HG03521 (cell line): ENCODE data around the gene OBSL1.

Experiments used
- ATAC-seq: cut with Tn5 transposase; IDR thresholded peaks from one replicate; pipeline ENCODE4 v1.9.1; 2021; ENCODE audit warnings: mild to moderate bottlenecking, moderate library complexity; ENCODE audit not compliant: unreplicated experiment

OBSL1 gene

DNA sequence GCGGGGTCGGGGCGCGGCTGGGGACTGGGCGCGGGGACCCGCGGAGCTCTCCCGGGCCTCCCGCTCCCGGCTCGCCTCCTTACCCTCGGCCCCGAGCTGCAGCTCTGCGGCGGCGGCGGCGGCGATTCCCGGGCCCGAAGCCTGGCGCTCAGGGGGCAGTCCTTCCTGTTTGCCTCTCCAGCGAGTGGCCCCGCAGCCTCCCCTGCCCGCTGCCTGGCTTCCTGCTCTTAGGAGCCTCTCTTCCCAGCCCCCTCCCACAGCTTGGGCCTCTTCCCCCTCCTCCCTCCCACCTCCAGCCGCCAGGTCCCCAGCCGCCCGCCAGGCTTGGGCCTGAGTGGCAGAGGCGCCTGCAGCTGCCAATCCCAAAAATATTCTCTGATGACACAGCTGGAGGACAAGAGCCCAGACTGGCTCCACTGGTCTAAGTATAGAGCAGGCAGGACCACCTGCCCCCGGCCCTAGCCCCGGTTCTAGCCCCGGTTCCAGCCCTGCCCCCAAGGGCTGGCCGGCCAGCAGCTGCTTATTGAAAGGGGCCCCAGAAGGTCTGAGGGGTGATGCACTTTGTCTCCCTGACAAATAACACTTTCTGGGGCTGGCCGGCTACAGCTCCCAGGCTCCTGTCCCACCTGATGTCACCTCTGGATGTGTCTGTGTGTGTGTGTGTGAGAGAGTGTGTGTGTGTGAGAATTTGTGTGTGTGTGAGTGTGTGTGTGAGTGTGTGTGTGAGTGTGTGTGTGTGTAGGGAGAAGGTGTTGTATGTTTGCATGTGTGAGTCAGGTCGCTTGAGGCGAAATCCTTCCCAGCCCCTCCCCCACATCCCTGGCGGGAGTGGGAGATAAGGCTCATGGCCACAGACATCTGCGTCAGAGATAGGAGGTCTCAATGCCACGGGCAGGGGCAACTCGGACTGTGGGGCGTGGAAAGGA is at the start of gene OBSL1:
TSS of gene OBSL1 (minus strand) at position 229 of the 926 bp plus-strand sequence. CDS start 307 bp downstream, outside the sequence.
- no peak for ATAC-seq

DNA sequence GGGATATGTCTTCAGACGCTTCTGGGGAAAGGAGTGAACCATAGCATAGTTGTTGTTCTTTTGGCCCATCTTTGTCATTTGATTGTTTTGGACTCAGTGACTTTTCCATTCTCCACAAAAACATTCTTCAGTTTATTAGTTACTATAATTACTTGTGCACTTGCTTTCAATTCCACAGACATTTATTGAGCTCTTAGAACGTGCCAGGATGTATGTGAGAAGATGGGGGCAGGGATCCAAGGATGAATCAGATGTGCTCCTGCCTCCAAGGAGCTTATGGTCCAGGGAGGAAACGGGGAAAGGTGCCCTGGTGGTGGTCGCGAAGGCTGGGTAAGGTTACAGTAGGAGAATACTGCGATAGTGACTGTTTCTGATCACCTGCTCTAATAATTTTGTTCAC is 49.2 kb upstream of the OBSL1 start:
- no peak for ATAC-seq

DNA sequence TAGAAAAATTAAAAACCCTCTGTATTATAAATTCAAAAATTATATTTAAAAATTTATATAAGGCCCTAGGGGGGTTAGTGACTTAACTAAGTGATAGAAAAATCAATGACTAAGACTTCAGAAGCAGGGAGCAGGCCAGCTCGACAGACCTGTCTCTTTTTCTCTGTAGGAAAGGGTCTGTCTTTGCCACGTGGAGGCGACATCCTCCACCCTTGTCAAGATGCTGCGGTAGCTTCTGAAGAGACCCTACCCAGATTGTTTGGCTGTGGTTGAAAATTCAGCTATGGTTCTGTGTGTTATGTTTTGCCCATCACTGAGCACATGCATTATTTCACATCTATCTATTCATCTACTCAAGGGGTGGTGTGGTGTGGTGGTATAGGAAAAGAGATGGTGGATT is 47.9 kb upstream of the OBSL1 start:
- ATAC-seq = no peak

DNA sequence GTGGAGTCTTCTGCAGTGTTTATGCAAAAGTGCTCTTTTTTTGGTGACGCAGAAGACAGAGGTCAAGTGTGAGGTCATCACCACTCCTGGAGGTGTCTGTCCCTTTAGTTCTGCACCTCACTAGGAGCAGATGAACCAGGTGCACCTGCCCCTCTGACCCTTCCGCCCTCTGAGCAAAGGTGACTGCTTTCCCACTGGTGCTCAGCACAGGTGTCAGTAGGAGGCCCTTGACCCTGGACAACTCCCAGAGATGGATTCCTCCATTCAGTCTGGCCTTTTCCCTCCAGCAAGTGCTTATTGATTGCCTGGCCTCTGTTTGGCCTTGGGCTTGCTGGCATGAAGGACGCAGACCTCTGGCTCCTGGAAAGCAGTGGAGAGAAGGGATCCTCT is 47.4 kb upstream of the OBSL1 start:
- no peak for ATAC-seq

DNA sequence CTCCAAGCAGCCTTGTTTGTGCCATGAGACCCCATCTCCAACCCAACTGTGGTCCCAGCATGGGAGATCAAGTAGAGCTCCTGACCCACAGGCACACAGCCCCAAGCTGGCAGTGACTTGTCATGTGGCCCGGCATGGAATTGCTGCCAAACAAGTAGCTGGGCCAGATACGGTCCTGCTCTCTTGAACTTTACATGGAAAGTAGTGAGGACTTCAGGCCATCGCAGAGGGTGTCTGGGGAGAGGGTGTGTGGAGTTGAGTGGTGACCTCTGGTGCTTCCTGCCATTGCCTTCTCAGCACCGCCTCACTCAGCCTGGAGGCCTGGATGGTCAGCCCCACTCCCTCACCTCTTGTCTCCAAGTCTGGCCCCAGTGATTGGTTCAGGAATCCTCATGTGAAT is 45.2 kb upstream of the OBSL1 start:
- ATAC-seq = no peak

DNA sequence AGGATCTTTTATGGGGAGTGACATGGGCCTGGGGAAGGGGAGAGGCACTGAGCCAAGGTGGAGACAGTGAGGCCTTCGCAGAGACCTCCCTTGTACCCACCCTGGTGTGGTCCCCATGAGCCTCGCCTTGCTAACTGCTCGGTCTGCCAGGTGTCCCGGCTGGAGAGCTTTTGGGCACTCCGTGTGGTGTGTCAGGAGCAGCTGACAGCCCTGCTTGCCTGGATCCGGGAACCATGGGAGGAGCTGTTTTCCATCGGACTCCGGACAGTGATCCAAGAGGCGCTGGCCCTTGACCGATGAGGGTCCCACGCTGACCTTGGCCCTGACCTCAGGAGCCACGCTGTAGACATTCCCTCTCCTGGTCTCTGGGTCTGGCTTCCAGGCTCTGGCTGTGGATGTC is 44.6 kb upstream of the OBSL1 start:
- no peak for ATAC-seq

DNA sequence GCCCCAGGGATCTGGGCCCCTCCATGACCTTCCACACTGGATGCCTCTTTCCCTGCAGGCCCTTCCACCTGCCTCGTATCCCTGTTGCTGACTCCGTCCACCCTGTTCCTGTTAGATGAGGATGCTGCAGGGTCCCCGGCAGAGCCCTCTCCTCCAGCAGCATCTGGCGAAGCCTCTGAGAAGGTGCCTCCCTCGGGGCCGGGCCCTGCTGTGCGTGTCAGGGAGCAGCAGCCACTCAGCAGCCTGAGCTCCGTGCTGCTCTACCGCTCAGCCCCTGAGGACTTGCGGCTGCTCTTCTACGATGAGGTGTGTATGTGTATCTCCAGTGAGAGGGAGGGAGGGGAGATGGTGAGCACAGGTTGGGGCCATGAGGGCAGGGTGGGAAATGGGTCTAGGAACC is 43.7 kb upstream of the OBSL1 start:
- ATAC-seq = no peak

DNA sequence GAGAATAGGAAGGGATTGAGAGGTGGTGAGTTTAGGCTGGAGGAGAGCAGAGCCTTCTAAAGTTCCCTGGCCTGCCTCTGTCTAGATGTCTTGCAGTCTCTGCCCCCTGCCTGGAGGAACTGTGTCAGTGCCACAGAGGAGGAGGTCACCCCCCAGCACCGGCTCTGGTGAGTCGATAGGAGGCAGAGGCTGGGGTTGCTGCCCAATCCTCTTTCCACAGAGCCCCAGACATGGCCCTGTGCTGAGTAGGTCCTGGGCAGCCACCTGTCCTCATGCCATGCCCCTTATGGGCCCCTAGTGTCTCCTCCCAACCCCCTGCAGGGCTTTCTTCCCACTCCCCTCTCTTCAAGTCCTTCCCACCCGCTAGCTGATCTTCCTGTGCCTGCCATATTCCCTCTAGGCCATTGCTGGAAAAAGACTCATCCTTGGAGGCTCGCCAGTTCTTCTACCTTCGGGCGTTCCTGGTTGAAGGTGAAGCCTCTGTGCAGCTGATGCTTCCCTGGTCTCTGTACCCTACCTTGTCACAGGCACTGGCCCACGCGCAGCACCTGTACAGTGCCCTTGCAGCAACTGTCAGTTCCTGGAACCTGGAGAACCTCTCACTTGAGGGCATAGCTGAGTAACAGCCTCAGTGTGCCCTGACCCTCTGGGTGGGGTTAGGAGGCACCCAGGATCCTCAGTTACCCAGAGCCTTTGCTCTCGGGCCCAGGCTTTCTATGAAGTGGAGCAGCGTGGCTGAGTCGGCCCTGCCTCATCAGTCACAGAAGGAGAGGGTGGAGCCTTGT is 42.9 kb upstream of the OBSL1 start:
- ATAC-seq = no peak

DNA sequence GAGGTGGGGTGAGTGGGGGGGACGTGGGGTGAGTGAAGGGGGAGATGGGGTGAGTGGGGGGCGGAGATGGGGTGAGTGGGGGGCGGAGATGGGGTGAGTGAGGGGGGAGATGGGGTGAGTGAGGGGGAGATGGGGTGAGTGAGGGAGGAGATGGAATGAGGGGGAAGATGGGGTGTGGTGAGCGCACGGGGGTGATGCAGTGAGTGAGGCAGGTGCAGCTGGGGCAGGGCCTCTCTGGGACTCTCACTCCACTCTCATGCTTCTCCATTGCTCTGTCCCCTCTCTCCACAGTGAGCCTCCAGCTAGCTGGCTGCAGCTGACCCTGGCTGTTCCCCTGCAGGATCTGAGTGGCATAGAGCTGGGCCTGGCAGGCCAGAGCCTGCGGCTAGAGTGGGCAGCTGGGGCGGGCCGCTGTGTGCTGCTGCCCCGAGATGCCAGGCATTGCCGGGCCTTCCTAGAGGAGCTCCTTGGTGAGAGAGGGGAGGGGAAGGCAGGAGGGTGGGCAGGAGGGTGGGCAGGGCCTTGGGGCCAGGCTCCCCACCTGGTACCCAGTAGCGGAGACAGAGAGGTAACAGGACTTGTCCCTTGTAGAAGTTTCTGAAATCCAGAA is 42.2 kb upstream of the OBSL1 start:
- no peak for ATAC-seq

DNA sequence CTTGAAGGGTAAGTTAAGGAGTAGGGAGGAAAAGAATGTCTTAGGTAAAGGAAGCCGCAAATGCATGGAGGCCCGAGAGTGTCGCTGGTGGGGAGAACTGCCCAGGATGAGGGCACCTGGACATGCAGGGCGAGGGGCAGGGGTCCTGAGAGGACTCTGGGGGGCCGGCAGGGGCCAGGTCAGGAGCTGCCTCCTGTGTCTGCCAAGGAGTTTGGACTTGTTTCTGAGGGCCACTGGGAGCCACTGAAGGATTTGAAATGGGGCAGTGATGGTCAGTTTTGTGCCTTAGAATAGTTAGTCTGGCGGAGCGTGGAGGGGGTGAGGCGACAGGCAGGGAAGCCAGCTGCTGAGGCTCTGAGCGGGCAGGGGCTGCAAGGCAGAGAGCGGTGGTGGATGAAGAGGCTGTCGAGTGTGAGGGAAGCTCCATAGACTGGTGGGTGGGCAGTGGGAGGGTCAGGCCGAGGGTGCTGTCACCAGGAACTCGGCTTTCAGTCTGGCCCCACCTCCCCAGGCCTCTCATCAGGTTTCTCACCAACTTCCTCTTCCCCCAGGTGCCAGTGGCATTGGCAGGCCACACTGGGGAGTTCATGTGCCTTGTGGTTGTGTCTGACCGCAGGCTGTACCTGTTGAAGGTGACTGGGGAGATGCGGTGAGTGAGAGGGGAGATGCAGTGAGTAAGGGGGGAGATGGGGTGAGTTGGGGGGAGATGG is 41.4 kb upstream of the OBSL1 start:
- ATAC-seq = no peak

DNA sequence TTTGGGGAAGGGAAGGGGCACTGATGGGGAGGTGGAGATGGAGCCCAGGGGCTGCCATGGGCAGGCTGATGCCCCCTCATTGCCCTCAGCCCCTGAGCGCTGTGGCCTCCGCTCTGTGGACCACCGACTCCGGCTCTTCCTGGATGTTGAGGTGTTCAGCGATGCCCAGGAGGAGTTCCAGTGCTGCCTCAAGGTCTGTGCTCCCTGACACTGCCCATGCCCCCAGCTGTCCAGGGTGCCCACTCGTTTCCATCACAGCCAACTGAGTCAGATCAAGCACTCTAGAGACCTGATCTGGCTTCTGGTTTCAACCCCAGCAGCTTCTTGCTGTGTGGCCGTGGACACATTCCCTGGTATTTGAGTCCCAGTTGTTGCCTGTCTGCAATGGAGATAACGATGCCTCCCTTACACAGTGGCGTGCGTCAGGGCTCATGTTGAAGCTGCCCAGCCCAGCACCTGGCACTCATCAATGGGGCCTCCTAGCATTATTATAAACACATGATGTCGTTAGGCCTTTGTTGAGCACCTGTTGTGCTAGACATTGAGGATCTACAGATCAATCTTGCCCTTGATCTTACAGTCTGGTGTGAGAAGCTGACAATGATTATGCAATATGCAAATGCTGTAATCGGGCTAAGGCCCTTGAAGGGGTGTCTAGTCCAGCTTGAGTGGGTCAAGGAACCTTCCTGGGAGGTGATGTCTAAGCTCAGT is 40.7 kb upstream of the OBSL1 start:
- no peak for ATAC-seq

DNA sequence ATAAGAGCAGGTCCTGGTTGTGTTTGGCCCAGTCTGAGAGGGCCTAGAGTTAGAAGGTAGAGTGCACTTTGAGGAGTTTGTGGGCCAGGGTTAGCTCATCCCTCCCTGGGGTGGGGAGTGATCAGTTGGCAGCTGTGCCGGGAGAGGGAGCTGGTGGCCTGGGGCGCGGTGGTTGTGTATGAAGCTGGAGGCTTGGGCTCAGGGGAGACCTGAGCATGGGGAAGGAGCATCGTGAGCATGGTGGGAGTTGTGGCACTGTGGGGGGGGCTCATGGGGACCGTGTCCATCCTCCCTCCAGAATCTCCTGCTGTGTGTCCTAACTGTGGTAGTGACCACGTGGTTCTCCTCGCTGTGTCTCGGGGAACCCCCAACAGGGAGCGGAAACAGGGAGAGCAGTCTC is 40.0 kb upstream of the OBSL1 start:
- no peak for ATAC-seq

DNA sequence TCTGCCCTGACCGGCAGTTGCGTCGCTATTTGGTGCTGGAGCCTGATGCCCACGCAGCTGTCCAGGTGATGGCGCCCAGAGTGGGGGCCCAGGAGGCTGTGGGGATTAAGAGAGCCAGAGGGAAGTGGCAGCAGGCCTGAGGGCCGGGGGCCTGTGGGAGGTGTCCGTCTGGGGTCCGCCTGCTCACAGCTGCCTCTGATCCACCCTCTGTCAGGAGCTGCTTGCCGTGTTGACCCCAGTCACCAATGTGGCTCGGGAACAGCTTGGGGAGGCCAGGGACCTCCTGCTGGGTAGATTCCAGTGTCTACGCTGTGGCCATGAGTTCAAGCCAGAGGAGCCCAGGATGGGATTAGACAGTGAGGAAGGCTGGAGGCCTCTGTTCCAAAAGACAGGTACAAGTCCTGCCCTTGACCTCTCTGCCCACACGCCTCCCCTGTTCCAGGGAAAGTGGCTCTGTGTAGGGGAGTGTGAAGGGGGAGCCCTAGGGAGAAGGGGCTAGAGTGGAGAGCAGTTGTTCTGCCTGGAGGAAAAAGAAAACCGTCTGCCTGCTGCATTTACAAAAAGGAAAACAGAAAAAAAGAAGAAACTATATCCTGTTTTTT is 37.9 kb upstream of the OBSL1 start:
- no peak for ATAC-seq

DNA sequence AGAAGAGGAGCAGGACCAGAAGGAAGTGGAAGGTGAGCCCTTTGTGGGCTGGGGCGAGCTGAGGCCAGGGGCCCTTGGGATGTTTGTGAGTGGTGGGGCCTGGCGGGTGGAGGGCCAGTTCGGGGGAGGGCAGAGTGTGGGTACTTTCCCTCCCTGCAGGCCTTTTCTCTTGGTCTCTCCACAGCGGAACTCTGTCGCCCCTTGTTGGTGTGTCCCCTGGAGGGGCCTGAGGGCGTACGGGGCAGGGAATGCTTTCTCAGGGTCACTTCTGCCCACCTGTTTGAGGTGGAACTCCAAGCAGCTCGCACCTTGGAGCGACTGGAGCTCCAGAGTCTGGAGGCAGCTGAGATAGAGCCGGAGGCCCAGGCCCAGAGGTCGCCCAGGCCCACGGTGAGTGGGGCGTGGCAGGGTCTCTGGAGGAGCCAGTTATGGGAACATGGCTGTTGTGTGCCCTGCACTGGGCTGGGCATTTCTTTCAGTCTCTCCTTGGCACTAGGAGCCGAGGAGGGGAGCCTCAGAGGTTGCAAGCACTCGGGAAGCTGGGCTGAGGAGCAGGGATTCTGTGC is 37.1 kb upstream of the OBSL1 start:
- ATAC-seq = no peak

DNA sequence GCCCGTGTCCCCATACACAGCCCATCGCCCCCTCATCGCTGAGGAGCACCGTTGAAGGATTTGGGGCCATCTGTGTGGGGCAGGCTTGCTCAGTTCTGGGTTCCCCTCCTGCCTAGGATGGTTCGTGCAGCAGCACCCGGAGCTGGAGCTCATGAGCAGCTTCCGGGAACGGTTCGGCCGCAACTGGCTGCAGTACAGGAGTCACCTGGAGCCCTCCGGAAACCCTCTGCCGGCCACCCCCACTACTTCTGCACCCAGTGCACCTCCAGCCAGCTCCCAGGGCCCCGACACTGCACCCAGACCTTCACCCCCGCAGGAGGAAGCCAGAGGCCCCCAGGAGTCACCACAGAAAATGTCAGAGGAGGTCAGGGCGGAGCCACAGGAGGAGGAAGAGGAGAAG is 36.6 kb upstream of the OBSL1 start:
- ATAC-seq = no peak

DNA sequence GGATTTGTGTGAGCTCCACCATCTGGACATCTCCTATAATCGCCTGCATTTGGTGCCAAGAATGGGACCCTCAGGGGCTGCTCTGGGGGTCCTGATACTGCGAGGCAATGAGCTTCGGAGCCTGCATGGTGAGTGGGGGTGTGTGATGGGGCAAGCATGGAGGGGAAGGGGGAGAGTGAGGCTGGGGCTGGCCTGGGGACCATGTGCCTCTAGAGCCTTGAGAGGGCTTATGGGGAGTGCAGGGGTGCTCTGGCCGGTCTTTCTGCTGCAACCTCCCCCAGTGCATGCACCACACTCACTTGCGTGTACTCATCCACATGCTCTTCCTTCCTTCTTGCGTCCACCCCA is 34.2 kb upstream of the OBSL1 start:
- ATAC-seq = no peak

DNA sequence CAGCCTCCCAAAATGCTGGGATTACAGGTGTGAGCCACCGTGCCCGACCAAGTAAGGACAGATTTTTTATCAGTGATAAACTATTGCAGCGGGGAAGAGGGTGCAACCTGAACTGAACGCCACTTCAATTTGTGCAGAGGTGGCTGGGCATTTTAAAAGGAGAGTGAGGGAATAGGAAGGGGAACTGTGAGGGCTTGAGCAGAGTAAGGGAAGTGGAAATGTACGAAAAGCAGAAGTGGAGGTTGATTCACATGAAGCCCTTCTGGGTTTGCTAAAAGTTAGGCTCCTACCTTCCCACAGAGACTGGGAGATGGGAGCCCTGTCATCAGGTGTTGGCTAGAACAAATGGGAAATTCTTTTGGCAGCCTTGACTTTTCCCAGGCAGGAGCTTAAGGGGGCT is 32.4 kb upstream of the OBSL1 start:
- no peak for ATAC-seq

DNA sequence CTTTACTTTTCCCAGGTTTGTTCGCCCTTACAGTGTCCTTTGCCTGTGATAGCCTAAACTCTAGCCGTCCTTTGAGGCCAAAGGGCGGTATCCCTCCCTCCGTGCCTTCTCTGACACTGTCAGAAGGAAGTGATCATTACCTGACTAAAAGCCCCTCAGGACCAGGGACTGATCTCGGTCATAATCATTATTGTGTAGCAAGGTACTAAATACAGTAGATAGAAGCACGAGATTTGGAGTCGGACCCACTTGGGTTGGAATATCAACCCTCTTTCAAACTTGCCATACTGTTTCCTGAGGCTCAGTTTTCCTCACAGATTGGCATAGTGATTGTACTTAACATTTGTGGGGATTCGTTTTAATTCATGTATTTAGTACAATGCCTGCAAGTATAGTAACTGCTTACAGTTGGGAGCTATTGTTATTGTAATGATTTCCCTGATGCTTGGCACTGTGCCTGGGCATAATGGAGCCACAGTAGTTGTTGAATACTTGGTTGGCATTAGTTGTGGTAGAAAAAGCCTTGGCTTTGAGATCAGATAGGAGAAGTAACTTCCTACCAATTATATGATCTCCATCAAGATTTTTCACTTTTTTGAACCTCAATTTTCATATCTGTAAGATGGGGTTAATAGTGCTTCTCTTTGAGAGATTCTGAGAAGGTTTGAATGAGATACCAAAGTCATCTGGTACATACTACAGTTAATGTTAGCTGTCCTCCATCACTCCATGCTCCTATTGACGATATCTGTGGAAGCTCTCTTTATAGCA is 27.2 kb upstream of the OBSL1 start:
- ATAC-seq = no peak
